ENCODE measurements around the gene NIPBL. TPM values are rescaled to one million over a fixed set of nuclear protein-coding genes. Genes with fewer than 3 reads are reported as not detected.

NIPBL gene
- total and polyA plus RNA-seq, 2 of the 13 experiments (the other 11 are each of a cell fraction or from before 2014, with no cell fraction given): 12.3 to 32.3 TPM

DNA sequence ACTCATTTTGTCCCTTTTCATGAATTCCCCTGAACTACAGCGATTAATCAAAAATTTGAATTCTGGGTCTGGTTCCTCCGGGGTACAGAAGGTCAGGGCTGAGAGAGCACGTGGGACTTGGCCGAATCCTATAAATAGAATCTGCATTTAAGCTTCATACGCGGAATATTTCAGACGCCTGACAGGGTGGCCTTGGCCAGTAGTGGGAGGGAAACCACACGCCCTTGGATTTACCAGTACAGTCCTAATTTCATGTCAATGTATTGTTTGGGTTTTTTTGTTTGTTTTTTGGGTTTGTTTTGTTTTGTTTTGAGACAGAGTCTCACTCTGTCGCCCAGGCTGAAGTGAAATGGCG, 21.5 kb upstream of the NIPBL start:
- no peak overlapping the region for H3K9ac ChIP-seq (ENCODE audit: insufficient read depth, low read depth, low read length)
- no peaks in the 10 kb centered on the region for H3K27me3 ChIP-seq (ENCODE audit: control insufficient read depth in 1 of 2, insufficient read depth in 2 of 2, low read length in 2 of 2)
- H3K4me1 ChIP-seq (ENCODE audit: insufficient read depth, low read length): 0 out of 2 replicates have a peak, but pooled peaks cover 9% of the 10 kb centered on the region
- intact Hi-C loops (cut with micrococcal nuclease; ENCODE audit: unreplicated experiment) (no loop called here), in situ Hi-C loops (cut with HindIII; ENCODE audit: extremely low pct_ligation_motif_present, low pct_unique_long_range_greater_than_20kb) (no loop called here)
- no TSS peak for BruUV-seq (replicated peaks)
- no peak overlapping the region for H3K27ac ChIP-seq (ENCODE audit: extremely low read length, insufficient read depth, low read length)
- WGBS (ENCODE audit: low lambda C conversion rate): 47% methylated on average over 10 of the region's 10 CpGs
- no peak overlapping the region for H3K4me2 ChIP-seq (ENCODE audit: low read depth, low read length)
- no peaks in the 10 kb centered on the region for H3K79me2 ChIP-seq (ENCODE audit: insufficient read depth, low read length)
- CTCF ChIA-PET (ENCODE audit: low intra/inter-chr PET ratio, low total read pairs): no interaction called here
- POLR2A ChIA-PET: no interaction called here
- TF ChIP-seq ZFAT (CRISPR knock-in tag; conservative IDR thresholded peaks at IDR 0.05) (no peak), ZNF33B (CRISPR knock-in tag; IDR thresholded peaks at IDR 0.05) (no peak), PLRG1 (conservative IDR thresholded peaks at IDR 0.05) (no peak), ZNF557 (CRISPR knock-in tag; IDR thresholded peaks at IDR 0.05) (no peak), NCOA1 (CRISPR knock-in tag; IDR thresholded peaks at IDR 0.05) (no peak), DNMT1 (CRISPR knock-in tag; IDR thresholded peaks at IDR 0.05) (no peak), ELF4 (CRISPR knock-in tag; IDR thresholded peaks at IDR 0.05; ENCODE audit: borderline replicate concordance) (no peak), SMARCC2 (IDR thresholded peaks at IDR 0.05) (no peak), NCOR1 (IDR thresholded peaks at IDR 0.05; ENCODE audit: borderline replicate concordance, low read length) (no peak), SRSF9 (IDR thresholded peaks at IDR 0.05; ENCODE audit: borderline replicate concordance, insufficient read depth, low read depth, low read length, poor library complexity, severe bottlenecking) (no peak), ZNF530 (CRISPR knock-in tag; IDR thresholded peaks at IDR 0.05; ENCODE audit: low read depth) (no peak), POGZ (CRISPR knock-in tag; IDR thresholded peaks at IDR 0.05) (no peak), HMG20A (CRISPR knock-in tag; IDR thresholded peaks at IDR 0.05; ENCODE audit: borderline replicate concordance) (no peak), ZNF75D (CRISPR knock-in tag; IDR thresholded peaks at IDR 0.05; ENCODE audit: borderline replicate concordance) (no peak)
- no peaks in the 10 kb centered on the region for H3K9me3 ChIP-seq (ENCODE audit: low read length)
- no peak overlapping the region for H3K4me3 ChIP-seq (replicated peaks in 1 of 3; ENCODE audit: insufficient read depth in 1 of 3, low read depth in 2 of 3, low read length in 3 of 3)
- no peaks in the 10 kb centered on the region for H3K36me3 ChIP-seq (replicated peaks in 1 of 2; ENCODE audit: control insufficient read depth in 1 of 2, insufficient read depth in 2 of 2, low read length in 2 of 2)
- no peak; the same call in 2 of the 3 replicates for ATAC-seq
- no peak overlapping the region for H2AFZ ChIP-seq (ENCODE audit: low read length)
- no peak for DNase-seq (ENCODE audit: low spot score)
- H4K20me1 ChIP-seq (ENCODE audit: insufficient read depth, low read length): no peaks in the 10 kb centered on the region
- no peak for FAIRE-seq

Measured in HepG2 (cell line).